NCI-H2029 (cell line): Measurements from ENCODE around the gene TFCP2.
"Not testable (repeated sequence)": the region's sequence is repeated elsewhere in the genome, so short reads cannot be mapped to it uniquely, and the experiment has no call there.

Experiments
- DNase-seq: peaks from one replicate; lab custom pipeline; 2025; lab: John Stamatoyannopoulos, UW

The TFCP2 gene

DNA sequence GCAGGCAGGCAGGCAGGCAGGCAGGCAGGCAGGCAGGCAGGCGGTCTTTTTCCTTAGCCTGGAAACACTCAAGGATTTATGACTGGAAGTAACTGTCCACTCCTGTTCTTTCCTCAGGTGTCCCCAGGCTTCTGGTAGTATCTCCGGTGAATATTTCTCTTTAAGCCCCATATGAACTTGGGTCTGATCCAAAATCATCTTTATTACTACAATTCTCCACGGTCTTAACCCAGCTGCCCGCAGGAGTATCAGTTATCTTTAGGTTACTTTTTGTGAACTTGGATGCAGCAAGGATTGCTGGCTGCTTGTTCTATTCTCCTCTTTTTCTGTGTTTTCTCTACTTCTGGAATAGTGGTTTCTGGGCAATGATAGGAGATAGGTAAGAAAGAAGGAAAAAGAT is 92.8 kb downstream of the TFCP2 start:
- DNase-seq: no peak

DNA sequence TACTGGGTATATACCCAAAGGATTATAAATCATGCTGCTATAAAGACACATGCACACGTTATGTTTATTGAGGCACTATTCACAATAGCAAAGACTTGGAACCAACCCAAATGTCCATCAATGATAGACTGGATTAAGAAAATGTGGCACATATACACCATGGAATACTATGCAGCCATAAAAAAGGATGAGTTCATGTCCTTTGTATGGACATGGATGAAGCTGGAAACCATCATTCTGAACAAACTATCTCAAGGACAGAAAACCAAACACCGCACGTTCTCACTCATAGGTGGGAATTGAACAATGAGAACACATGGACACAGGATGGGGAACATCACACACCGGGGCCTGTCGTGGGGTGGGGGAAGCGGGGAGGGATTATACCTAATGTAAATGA is 94.1 kb downstream of the TFCP2 start:
- not testable (repeated sequence) for DNase-seq

DNA sequence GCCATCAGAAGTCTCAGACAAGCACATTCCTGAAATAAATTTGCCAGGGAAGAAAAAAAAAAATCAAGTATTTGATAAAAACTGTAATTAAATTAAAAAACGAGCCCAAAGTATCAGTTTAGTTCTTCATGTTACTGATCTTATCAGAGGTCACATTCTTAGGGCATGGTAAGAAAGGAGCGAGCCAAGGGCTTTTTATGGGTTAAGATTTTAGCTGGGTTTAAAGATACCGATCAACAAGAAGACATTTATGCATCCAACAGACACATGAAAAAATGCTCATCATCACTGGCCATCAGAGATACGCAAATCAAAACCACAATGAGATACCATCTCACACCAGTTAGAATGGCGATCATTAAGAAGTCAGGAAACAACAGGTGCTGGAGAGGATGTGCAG is 94.6 kb downstream of the TFCP2 start:
- DNase-seq: not testable (repeated sequence)

DNA sequence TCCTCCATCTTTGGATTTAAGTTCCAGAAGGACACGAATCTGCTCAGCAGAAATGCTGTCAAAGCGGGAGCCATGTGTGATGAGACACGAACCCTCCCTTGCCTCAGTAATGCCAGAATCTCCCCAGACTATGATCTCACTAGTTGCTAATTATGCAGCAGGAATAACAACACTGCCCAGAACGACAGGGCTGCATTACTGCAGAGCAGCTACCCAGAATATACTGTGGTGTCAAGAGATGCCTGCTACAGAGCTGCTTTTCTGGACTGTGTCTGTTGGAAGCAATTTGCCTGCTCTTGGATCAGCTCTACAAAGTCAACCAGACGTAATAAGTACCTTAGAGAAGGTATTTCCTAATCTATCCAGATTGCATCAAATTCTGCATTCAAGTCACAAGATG is 95.0 kb downstream of the TFCP2 start:
- DNase-seq: no peak

DNA sequence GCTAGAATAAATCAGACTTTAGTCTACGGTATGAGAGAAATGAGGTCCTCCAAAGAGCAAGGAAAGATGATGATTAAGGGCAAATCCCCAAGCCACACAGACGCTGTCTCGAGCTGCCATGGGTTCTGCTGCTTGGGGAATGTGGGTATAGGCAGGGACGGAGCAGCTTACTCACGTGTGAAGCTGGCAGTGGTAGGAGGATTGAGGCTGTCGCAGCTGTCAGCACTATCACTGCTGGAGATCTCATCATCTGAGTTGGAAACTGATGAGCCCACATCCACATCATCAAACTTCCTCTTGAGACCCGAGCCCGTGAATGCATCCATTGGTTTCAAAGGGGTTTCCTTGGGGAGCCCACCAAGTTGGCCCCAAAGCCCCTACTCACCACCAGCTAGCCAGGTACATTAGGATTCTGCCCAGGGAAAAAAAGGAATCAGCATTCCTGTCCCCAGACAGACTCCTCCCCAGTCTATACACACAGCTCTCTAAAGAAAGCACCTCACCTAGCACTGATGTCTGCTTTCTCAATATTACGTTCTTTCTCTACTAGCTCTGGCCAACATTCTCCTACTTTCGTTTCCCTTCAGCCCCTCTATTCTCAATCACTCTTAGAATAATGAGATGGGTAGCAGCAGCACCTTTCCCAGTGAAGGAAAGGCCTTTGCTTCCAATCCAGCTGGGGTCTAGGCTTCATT is 96.6 kb downstream of the TFCP2 start:
- DNase-seq: no peak

DNA sequence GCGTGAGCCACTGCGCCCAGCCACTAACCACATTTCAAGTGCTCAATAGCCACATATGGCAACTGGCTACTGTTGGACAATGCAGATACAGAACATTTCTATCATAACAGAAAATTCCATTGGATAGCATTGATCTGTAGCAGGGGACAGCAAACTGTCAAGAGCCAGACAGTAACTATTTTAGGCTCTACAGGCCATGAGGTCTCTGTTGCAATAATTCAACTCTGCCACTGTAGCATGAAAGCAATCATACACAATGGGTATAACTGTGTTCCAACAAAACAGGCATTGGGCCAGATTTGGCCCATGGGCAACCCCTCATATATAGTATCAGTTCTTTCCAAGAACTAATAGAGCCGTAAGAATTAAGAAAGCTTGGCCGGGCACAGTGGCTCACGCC is 97.5 kb downstream of the TFCP2 start:
- DNase-seq: no peak

DNA sequence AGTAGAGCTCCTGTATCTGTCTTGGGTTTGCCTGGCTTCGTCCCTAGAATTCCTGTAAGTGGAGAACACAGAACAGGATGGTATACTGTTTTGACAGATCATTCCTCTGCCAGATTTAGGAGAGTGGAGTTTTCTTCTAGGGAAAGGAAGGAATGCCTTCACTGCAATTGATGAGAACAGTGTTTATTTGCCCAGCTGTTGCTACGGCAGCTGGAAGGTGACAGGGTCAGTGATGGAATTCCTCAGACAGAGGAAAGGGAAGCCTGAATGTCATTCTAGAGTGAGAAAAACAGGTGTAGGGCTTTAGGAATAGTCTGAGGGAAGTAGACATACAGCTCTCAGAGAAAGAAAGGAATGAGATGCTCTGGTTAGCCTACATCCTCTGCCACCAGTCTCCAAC is 101.3 kb downstream of the TFCP2 start:
- DNase-seq: no peak

DNA sequence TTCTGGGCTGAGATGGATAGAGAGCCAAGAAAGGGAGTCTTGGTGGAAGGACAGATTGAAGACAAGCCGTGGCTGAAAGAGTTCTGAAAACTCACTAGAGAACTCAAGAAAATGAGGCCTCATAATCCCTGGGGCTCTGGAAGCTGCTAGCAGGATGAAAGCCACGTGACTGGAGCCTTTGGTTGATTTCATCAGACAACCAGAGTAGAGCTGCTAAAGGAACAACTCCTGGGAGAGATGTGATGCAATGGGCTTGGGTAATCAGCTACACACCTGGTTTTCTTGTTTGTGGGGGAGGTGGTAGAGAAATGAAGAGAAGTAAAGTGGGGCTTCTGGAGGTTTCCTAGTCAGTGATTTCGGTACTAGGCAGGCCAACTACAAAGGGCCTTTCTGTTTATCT is 102.9 kb downstream of the TFCP2 start:
- no peak for DNase-seq

DNA sequence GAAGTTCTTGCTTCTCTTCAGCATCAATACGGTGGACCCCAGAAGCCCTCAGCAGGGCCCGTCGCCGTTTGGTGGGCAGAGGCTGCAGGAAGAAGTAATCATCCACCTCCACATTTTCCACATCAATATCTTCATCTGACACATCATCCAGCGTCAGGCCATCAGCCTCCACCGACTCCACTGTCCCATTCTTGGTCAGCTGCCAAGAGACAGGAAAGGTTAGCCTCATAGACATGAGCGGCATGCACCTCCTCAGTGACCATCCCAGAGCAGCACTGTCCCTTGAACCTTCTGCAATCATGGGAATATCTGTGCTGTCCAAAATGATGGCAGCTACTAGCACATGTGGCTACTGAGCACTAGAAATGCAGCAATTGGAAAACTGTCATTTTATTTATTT is 105.2 kb downstream of the TFCP2 start:
- no peak for DNase-seq

DNA sequence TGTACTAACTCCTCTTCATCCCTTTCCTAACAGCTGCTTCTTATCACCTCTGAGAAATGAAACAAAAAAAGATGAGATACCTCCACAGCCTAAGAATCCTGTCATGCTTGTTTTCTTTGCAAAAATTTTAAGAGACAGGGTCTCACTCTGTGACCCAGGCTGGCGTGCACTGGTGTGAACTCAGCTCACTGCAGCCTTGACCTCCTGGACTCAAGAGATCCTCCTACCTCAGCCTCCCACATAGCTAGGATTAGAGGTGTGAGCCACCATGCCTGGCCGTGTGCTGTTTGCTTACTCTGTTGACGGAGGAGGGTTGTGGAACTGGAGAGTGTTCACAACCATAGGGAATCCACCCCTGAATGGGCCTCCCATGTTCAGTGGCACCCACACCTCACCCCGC is 105.7 kb downstream of the TFCP2 start:
- no peak for DNase-seq

DNA sequence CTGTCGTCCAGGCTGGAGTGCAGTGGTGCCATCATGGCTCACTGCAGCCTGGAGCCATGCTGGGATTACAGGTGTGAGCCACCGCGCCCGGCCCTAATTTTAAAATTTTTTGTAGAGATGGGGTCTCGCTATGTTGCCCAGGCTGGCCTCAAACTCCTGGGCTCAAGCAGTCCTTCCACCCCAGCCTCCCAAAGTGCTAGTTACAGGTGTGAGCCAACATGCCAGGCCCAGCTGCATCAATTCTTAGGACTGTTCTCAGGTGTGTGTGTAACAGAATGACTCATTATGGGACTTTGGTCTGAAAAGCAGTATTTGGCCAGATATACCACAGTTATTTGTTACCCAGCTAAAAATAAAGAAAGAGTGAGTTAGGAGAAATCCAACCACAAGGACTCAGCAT is 107.4 kb downstream of the TFCP2 start:
- DNase-seq: no peak

DNA sequence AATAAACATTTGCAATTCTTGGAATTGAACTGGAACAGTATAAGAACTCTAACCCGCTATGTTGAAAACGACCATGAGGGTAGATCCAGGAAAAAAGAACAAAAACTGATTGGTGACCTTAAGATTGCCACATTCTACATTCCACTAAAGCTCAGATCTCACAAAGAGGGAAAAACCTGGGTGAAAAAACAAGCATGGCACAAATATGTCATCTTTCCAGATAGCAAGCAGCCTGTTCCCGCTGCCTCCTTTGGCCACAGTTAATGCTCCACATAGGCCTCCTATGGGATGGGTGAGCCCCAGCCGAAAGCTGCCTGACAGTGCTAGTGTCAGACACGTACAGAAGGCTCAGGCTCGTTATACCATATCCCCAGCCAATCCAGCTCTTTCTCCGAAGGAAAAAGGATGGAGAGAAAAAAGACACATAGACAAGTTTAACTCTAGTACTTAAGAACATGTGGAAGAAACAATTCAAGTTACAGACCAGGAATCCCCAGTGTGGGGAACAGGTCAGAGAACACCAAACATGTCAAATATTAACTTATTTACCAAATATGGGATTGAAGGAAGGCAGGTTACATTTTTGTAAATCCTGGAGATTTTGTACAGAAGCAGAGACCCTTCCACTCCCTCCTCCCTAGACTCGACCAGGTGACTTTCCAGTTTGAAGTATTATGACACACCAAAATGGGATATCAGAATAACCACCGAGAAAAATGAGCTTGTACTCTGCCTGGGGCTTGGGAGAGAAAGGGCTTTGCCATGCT is 110.1 kb downstream of the TFCP2 start:
- no peak for DNase-seq

DNA sequence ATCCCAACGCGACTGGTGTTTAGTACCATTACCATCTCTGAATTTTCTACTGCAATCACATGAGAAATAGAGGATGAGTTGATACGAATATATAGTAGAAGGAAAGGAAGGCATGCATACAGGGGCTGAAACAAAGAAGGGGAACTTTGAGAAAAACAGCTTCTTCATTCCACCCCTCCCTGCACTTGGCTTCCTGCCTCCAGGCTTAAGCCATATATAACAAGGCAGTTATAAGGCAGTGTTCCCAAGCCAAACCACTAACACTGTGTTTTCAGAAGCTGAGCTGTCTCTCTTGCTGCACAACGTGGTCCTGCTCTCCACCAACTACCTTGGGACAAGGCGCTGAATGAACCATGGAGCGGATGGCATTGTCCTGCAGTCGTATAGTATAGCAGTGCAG is 113.8 kb downstream of the TFCP2 start:
- no peak for DNase-seq

DNA sequence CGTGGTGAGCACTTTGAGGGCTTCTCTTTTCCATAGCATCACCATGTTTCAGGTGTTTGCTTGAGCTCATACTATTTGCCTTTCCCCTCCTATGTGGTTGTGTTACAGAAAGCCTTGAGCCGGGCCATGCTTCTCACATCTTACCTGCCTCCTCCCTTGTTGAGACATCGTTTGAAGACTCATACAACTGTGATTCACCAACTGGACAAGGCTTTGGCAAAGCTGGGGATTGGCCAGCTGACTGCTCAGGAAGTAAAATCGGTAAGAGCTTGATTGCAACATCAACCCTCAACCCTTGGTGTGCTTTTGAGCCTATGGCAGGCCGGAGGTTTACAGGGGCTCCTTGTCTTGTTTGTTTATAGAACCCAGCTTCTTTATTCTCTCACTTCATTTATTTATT is 116.7 kb downstream of the TFCP2 start:
- no peak for DNase-seq

DNA sequence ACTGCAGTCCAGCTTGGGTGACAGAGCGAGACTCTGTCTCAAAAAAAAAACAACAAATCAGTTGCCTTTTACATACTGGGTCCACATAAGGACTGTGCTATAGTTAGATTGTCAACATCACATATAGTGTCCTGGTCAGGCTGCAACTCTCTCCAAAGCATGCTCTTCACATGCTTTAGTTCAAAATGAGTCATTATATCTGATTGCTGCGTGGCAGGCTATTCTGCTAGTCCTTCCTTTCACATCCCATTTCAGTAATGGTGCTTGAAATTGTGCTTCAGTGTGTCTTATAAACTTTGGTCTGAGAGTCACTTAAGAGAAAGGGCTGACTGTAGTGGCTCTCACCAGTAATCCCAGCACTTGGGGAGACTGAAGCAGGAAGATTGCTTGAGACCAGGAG is 117.9 kb downstream of the TFCP2 start:
- no peak for DNase-seq

DNA sequence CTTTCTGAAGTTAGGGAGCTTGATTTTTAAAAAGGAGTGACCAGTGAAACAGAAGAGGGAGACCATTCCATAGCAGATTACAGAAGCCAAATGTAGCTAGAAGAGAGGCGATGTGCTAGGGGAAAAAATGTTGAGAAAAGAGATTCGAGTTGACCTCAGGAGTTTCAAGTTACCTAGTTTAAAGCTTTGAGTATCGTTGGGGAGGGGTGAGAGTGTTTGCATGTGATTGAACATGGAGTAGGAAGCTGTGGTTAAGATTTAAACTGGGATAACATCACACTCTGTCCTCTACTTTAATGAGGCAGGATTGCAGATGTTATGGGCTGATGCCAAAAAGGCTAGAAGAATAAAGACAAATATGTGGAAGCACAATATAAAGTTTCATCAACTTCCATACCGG is 121.1 kb downstream of the TFCP2 start:
- no peak for DNase-seq

DNA sequence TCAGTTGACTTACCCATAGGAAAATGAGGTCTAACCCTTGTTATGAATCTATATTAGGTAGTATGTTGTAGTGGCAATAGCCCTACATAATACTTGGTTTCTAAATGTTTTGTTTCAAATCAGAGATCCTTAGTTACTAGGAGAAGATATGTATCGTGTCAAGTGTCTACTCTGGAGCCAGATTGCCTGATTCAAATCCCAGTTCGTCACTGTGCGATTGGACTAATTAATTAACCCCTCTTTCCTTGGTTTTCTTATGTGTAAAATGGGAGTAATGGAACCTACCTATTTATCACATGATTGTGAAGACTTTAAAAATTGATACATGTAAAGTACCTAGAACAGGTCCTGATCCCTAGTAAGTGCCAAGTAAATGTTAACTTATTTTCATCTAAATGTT is 123.4 kb downstream of the TFCP2 start:
- no peak for DNase-seq

DNA sequence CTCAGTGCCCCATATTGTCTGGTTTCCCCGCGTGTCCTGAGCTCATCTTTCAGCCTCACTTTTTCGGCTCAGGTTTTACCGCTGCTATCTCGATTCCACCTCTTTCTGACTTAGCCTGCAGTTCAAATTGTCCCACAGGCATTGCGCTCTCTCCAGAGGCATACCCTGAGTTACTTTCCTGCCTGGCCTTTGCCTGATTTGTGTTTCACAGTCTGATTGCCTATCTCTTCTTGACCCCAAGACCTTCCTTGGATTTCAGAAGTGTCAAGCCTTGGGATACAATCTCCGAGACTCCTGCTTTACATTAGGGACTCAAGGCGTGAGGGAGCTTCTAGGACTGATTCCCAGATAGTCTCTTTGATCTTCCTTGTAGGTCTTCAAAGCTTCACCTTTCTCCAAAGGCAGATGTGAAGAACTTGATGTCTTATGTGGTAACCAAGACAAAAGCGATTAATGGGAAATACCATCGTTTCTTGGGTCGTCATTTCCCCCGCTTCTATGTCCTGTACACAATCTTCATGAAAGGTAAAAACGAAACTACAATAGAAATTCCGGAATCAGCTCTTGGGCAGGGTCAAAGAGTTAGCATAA is 124.2 kb downstream of the TFCP2 start:
- no peak for DNase-seq

DNA sequence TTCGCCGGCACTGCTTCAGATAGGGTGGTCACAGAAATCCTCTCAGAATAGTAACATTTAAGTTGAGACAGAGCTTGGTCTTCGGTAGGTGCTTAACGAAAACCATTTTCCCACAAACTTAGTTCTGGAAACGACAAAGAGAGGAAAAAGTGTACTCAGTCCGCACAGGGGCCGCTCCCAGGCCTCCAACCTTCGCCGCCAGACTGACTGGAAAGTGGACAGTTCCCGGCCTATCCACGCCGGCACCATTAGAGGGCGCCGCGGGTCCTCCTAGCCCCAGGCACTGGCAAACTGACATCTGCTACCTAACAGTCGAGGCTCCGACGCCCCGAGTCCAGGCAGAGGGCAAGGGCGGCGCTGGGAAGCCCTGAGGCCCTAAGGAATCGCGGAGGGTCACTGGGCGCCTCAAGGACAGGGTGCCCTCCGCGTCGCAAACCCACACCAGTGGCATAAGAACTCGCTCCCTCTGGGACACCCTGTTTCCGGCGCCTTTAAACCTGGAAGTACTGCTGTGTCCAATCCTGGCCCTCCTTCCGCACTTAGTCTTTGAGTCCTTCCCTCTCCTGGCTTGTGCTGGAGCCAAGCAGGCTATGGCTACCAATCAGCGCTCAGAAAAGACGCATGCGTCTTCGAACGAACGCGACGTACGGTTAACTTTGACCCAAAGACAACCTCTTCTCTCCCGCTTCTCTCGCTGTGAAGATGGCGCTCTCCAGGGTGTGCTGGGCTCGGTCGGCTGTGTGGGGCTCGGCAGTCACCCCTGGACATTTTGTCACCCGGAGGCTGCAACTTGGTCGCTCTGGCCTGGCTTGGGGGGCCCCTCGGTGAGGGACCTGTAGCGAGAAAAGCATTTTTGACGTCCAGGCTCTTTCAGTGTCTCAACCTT is 125.0 kb downstream of the TFCP2 start, which contains the start of gene LETMD1:
Gene LETMD1, plus strand, starts transcription at position 673 of the 886 bp plus-strand sequence. Its CDS starts 30 bp downstream, at position 703.
- peak; percentile 99 for DNase-seq
